ENCODE results near the gene TIMM29. TPM values are rescaled to one million over a fixed set of nuclear protein-coding genes. Genes with fewer than 3 reads are reported as not detected.

The TIMM29 gene
- total RNA-seq, 1 donor: 31.8 TPM

GRCh38 chr19:10895920-10896319 is 32.7 kb upstream of the TIMM29 start:
- peaks cover 81% of the 10 kb centered on the region for H3K79me2 ChIP-seq (ENCODE audit: insufficient read depth, low read length)
- peak; percentile 71 for DNase-seq (ENCODE audit: insufficient read length, low spot score, missing footprints)
- TF ChIP-seq, protein P1, sequence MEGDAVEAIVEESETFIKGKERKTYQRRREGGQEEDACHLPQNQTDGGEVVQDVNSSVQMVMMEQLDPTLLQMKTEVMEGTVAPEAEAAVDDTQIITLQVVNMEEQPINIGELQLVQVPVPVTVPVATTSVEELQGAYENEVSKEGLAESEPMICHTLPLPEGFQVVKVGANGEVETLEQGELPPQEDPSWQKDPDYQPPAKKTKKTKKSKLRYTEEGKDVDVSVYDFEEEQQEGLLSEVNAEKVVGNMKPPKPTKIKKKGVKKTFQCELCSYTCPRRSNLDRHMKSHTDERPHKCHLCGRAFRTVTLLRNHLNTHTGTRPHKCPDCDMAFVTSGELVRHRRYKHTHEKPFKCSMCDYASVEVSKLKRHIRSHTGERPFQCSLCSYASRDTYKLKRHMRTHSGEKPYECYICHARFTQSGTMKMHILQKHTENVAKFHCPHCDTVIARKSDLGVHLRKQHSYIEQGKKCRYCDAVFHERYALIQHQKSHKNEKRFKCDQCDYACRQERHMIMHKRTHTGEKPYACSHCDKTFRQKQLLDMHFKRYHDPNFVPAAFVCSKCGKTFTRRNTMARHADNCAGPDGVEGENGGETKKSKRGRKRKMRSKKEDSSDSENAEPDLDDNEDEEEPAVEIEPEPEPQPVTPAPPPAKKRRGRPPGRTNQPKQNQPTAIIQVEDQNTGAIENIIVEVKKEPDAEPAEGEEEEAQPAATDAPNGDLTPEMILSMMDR (IDR thresholded peaks at IDR 0.05; ENCODE audit: extremely low read depth, low read depth, low read length): peak; percentile 13
- H3K36me3 ChIP-seq (ENCODE audit: insufficient read depth, low read length): no peaks in the 10 kb centered on the region
- H3K27ac ChIP-seq (ENCODE audit: low read depth, low read length): no peak overlapping the region
- H3K4me2 ChIP-seq (ENCODE audit: insufficient read depth, low read length): no peak overlapping the region
- H3K4me1 ChIP-seq (ENCODE audit: insufficient read depth, low read length): no peaks in the 10 kb centered on the region
- H2AFZ ChIP-seq (ENCODE audit: low read length): no peak overlapping the region
- H3K9me3 ChIP-seq (ENCODE audit: low read depth, low read length): no peaks in the 10 kb centered on the region
- no peaks in the 10 kb centered on the region for H3K27me3 ChIP-seq (ENCODE audit: insufficient read depth, low read length)
- peaks cover 57% of the 10 kb centered on the region for H4K20me1 ChIP-seq (ENCODE audit: insufficient read depth, low read length)
- no peak overlapping the region for H3K4me3 ChIP-seq (ENCODE audit: insufficient read depth, low read length)

GRCh38 chr19:10896851-10897526 is 31.6 kb upstream of the TIMM29 start:
- DNase-seq (ENCODE audit: insufficient read length, low spot score, missing footprints): peak; percentile 63
- TF ChIP-seq, protein P1 (IDR thresholded peaks at IDR 0.05; ENCODE audit: extremely low read depth, low read depth, low read length): no peak

DNA sequence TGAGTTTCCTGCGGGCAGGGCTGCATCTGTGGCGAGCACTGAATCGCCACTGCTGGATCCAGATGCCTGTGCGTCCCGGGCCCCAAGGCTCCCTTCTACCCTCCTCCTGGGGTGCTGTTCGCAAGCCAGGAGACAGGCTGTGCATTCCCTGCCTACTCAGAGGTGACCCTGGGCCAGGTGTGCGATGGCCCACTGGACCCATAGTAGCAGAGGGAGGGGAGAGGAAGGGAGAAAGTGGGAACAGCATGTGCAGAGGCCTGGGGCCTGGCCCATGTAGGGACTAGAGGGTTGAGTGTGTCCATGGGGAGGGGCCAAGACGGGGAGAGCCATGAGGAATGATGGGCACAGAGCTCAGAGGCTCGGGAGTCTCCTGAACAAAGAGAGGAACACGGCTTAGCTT is 30.0 kb upstream of the TIMM29 start:
- TF ChIP-seq, protein P1 (IDR thresholded peaks at IDR 0.05; ENCODE audit: extremely low read depth, low read depth, low read length): no peak
- Histone ChIP-seq H3K4me3 (ENCODE audit: insufficient read depth, low read length) (no peak overlapping the region), H3K9me3 (ENCODE audit: low read depth, low read length) (no peaks in the 10 kb centered on the region), H3K4me1 (ENCODE audit: insufficient read depth, low read length) (no peaks in the 10 kb centered on the region), H3K79me2 (ENCODE audit: insufficient read depth, low read length) (peaks cover 78% of the 10 kb centered on the region), H3K27ac (ENCODE audit: low read depth, low read length) (no peak overlapping the region), H4K20me1 (ENCODE audit: insufficient read depth, low read length) (peaks cover 47% of the 10 kb centered on the region), H2AFZ (ENCODE audit: low read length) (no peak overlapping the region), H3K4me2 (ENCODE audit: insufficient read depth, low read length) (no peak overlapping the region), H3K36me3 (ENCODE audit: insufficient read depth, low read length) (no peaks in the 10 kb centered on the region), H3K27me3 (ENCODE audit: insufficient read depth, low read length) (no peaks in the 10 kb centered on the region)
- peak; percentile 62 for DNase-seq (ENCODE audit: insufficient read length, low spot score, missing footprints)

More at GRCh38 chr19:10896851-10897526, 31.6 kb upstream of the TIMM29 start:
- Histone ChIP-seq H3K4me2 (ENCODE audit: insufficient read depth, low read length) (no peak overlapping the region), H3K27me3 (ENCODE audit: insufficient read depth, low read length) (no peaks in the 10 kb centered on the region), H3K4me1 (ENCODE audit: insufficient read depth, low read length) (no peaks in the 10 kb centered on the region), H3K4me3 (ENCODE audit: insufficient read depth, low read length) (no peak overlapping the region), H3K36me3 (ENCODE audit: insufficient read depth, low read length) (no peaks in the 10 kb centered on the region), H3K79me2 (ENCODE audit: insufficient read depth, low read length) (peaks cover 81% of the 10 kb centered on the region), H3K27ac (ENCODE audit: low read depth, low read length) (no peak overlapping the region), H3K9me3 (ENCODE audit: low read depth, low read length) (no peaks in the 10 kb centered on the region), H2AFZ (ENCODE audit: low read length) (no peak overlapping the region), H4K20me1 (ENCODE audit: insufficient read depth, low read length) (peaks cover 49% of the 10 kb centered on the region)

- H3K27ac ChIP-seq (ENCODE audit: low read depth, low read length): no peak overlapping the region
- H3K79me2 ChIP-seq (ENCODE audit: insufficient read depth, low read length): peaks cover 78% of the 10 kb centered on the region
Observed at GRCh38 chr19:10899151-10899653, 29.4 kb upstream of the TIMM29 start.

More at GRCh38 chr19:10899151-10899653, 29.4 kb upstream of the TIMM29 start:
- Histone ChIP-seq H3K4me1 (ENCODE audit: insufficient read depth, low read length) (no peaks in the 10 kb centered on the region), H4K20me1 (ENCODE audit: insufficient read depth, low read length) (peaks cover 47% of the 10 kb centered on the region), H2AFZ (ENCODE audit: low read length) (no peak overlapping the region), H3K36me3 (ENCODE audit: insufficient read depth, low read length) (no peaks in the 10 kb centered on the region), H3K4me2 (ENCODE audit: insufficient read depth, low read length) (no peak overlapping the region), H3K27me3 (ENCODE audit: insufficient read depth, low read length) (no peaks in the 10 kb centered on the region), H3K4me3 (ENCODE audit: insufficient read depth, low read length) (no peak overlapping the region), H3K9me3 (ENCODE audit: low read depth, low read length) (no peaks in the 10 kb centered on the region)
- TF ChIP-seq, protein P1 (IDR thresholded peaks at IDR 0.05; ENCODE audit: extremely low read depth, low read depth, low read length): no peak
- peak; percentile 30 for DNase-seq (ENCODE audit: insufficient read length, low spot score, missing footprints)
